ENCODE results near the gene PANX1. TPM values are rescaled to one million over a fixed set of nuclear protein-coding genes. Genes with fewer than 3 reads are reported as not detected.

Gene PANX1
- total RNA-seq (ENCODE audit: unreplicated experiment): 58.0 TPM
- long read RNA-seq, transcript PANX1-201 (5 exons, 2,769 nt): major isoform, 13 of 16 reads
- long read RNA-seq, partial matches to known transcripts: 2 of 16 reads
- long read RNA-seq, other reads (novel, unspliced or antisense): 1 of 16 reads

- Mint-ChIP-seq H3K9me3 (ENCODE audit: unreplicated experiment) (peaks cover 6% of the 10 kb centered on the region), H3K27ac (ENCODE audit: unreplicated experiment) (peak within 1 kb of the TSS; percentile 99), H3K27me3 (ENCODE audit: unreplicated experiment) (peaks cover 7% of the 10 kb centered on the region), H3K36me3 (ENCODE audit: unreplicated experiment) (no peaks in the 10 kb centered on the region), H3K4me3 (ENCODE audit: unreplicated experiment) (peak within 1 kb of the TSS; percentile 87), H3K4me1 (ENCODE audit: low read depth, unreplicated experiment) (peaks cover 21% of the 10 kb centered on the region)
- DNase-seq: peak; percentile 88
- no peak for TF ChIP-seq CTCF (IDR thresholded peaks at IDR 0.05; ENCODE audit: partially characterized antibody, unreplicated experiment)
Observed at GRCh38 chr11:94128746-94129511, at the start of gene PANX1. PANX1 (plus strand) TSS chr11:94128841; CDS start chr11:94129313, 472 bp downstream.

- no peak for TF ChIP-seq CTCF (IDR thresholded peaks at IDR 0.05; ENCODE audit: partially characterized antibody, unreplicated experiment)
- Mint-ChIP-seq H3K27ac (ENCODE audit: unreplicated experiment) (no peak overlapping the region), H3K9me3 (ENCODE audit: unreplicated experiment) (no peaks in the 10 kb centered on the region), H3K27me3 (ENCODE audit: unreplicated experiment) (peaks cover 2% of the 10 kb centered on the region), H3K36me3 (ENCODE audit: unreplicated experiment) (no peaks in the 10 kb centered on the region), H3K4me1 (ENCODE audit: low read depth, unreplicated experiment) (no peaks in the 10 kb centered on the region), H3K4me3 (ENCODE audit: unreplicated experiment) (no peak overlapping the region)
- no peak for DNase-seq
Observed at GRCh38 chr11:94084164-94084563, 44.5 kb upstream of the PANX1 start.

- Mint-ChIP-seq H3K36me3 (ENCODE audit: unreplicated experiment) (no peaks in the 10 kb centered on the region), H3K9me3 (ENCODE audit: unreplicated experiment) (peaks cover 2% of the 10 kb centered on the region), H3K27me3 (ENCODE audit: unreplicated experiment) (no peaks in the 10 kb centered on the region), H3K4me1 (ENCODE audit: low read depth, unreplicated experiment) (no peaks in the 10 kb centered on the region), H3K4me3 (ENCODE audit: unreplicated experiment) (no peak overlapping the region), H3K27ac (ENCODE audit: unreplicated experiment) (no peak overlapping the region)
- no peak for DNase-seq
- TF ChIP-seq CTCF (IDR thresholded peaks at IDR 0.05; ENCODE audit: partially characterized antibody, unreplicated experiment): no peak
Observed at GRCh38 chr11:94088906-94089305, 39.7 kb upstream of the PANX1 start.

GRCh38 chr11:94089341-94089740 is 39.3 kb upstream of the PANX1 start:
- Mint-ChIP-seq H3K27me3 (ENCODE audit: unreplicated experiment) (no peaks in the 10 kb centered on the region), H3K4me3 (ENCODE audit: unreplicated experiment) (no peak overlapping the region), H3K4me1 (ENCODE audit: low read depth, unreplicated experiment) (no peaks in the 10 kb centered on the region), H3K36me3 (ENCODE audit: unreplicated experiment) (no peaks in the 10 kb centered on the region), H3K9me3 (ENCODE audit: unreplicated experiment) (peaks cover 2% of the 10 kb centered on the region), H3K27ac (ENCODE audit: unreplicated experiment) (no peak overlapping the region)
- no peak for DNase-seq
- TF ChIP-seq CTCF (IDR thresholded peaks at IDR 0.05; ENCODE audit: partially characterized antibody, unreplicated experiment): no peak

GRCh38 chr11:94090401-94090800 is 38.2 kb upstream of the PANX1 start:
- no peak for TF ChIP-seq CTCF (IDR thresholded peaks at IDR 0.05; ENCODE audit: partially characterized antibody, unreplicated experiment)
- Mint-ChIP-seq H3K4me3 (ENCODE audit: unreplicated experiment) (no peak overlapping the region), H3K27ac (ENCODE audit: unreplicated experiment) (no peak overlapping the region), H3K4me1 (ENCODE audit: low read depth, unreplicated experiment) (no peaks in the 10 kb centered on the region), H3K36me3 (ENCODE audit: unreplicated experiment) (no peaks in the 10 kb centered on the region), H3K27me3 (ENCODE audit: unreplicated experiment) (no peaks in the 10 kb centered on the region), H3K9me3 (ENCODE audit: unreplicated experiment) (peaks cover 2% of the 10 kb centered on the region)
- no peak for DNase-seq

All from glutamatergic neuron (in vitro differentiated cells).